ENCODE measurements around the gene SLC2A13.

Gene SLC2A13

DNA sequence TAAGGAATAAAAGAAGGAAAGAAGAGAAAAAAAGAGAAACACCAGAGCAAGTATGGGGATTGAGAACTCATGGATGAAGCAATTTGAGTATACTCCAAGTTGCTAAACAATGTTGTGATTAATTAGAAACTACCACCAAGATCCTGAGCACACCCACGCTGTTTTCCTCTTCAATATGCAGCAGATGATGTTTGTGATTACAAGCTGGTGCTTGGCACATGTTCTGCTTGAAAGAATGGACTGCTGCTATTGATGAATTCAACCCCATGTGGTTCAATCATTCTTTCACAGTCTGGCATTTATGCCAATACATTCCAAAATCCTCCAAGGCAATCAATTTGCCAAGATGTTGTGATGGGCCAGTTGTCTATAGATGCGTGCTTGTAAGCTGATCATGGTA lies 146.8 kb downstream of the SLC2A13 start:
- peaks cover 7% of the 10 kb centered on the region; the same call in 1 of the 2 replicates for H3K4me1 ChIP-seq (ENCODE audit: control insufficient read depth, insufficient read depth, low read length)
- no peak overlapping the region for H3K27ac ChIP-seq (ENCODE audit: extremely low read depth, low read depth, low read length)
- ChIA-PET POLR2A (no interaction called here), CTCF (interaction anchor here (1.5 kb wide), 1 partner anchor 19 kb away, joined by 4 read pairs; no protein-coding TSS in a partner anchor)
- no peaks in the 10 kb centered on the region for H3K9me3 ChIP-seq (ENCODE audit: control insufficient read depth, insufficient read depth, low read depth, low read length)
- H3K4me3 ChIP-seq (ENCODE audit: low read depth, low read length) = no peak overlapping the region
- H3K36me3 ChIP-seq (ENCODE audit: control insufficient read depth in 2 of 2, insufficient read depth in 1 of 2, low read length in 2 of 2) = no peaks in the 10 kb centered on the region
- TF ChIP-seq ZNF302 (tag by site-specific recombination; IDR thresholded peaks at IDR 0.05; ENCODE audit: low read depth) (no peak), ZNF23 (tag by site-specific recombination; IDR thresholded peaks at IDR 0.05; ENCODE audit: borderline replicate concordance) (no peak), ZNF274 (IDR thresholded peaks at IDR 0.05; ENCODE audit: low read length) (no peak), ZNF274 (tag by site-specific recombination; IDR thresholded peaks at IDR 0.05; ENCODE audit: borderline replicate concordance) (no peak), ZNF610 (tag by site-specific recombination; IDR thresholded peaks at IDR 0.05; ENCODE audit: borderline replicate concordance) (no peak), ZNF544 (tag by site-specific recombination; IDR thresholded peaks at IDR 0.05) (no peak), ZNF654 (tag by site-specific recombination; IDR thresholded peaks at IDR 0.05; ENCODE audit: low read depth) (no peak), HOXA7 (CRISPR knock-in tag; IDR thresholded peaks at IDR 0.05; ENCODE audit: borderline replicate concordance) (no peak)
- TF ChIP-seq, protein P1, sequence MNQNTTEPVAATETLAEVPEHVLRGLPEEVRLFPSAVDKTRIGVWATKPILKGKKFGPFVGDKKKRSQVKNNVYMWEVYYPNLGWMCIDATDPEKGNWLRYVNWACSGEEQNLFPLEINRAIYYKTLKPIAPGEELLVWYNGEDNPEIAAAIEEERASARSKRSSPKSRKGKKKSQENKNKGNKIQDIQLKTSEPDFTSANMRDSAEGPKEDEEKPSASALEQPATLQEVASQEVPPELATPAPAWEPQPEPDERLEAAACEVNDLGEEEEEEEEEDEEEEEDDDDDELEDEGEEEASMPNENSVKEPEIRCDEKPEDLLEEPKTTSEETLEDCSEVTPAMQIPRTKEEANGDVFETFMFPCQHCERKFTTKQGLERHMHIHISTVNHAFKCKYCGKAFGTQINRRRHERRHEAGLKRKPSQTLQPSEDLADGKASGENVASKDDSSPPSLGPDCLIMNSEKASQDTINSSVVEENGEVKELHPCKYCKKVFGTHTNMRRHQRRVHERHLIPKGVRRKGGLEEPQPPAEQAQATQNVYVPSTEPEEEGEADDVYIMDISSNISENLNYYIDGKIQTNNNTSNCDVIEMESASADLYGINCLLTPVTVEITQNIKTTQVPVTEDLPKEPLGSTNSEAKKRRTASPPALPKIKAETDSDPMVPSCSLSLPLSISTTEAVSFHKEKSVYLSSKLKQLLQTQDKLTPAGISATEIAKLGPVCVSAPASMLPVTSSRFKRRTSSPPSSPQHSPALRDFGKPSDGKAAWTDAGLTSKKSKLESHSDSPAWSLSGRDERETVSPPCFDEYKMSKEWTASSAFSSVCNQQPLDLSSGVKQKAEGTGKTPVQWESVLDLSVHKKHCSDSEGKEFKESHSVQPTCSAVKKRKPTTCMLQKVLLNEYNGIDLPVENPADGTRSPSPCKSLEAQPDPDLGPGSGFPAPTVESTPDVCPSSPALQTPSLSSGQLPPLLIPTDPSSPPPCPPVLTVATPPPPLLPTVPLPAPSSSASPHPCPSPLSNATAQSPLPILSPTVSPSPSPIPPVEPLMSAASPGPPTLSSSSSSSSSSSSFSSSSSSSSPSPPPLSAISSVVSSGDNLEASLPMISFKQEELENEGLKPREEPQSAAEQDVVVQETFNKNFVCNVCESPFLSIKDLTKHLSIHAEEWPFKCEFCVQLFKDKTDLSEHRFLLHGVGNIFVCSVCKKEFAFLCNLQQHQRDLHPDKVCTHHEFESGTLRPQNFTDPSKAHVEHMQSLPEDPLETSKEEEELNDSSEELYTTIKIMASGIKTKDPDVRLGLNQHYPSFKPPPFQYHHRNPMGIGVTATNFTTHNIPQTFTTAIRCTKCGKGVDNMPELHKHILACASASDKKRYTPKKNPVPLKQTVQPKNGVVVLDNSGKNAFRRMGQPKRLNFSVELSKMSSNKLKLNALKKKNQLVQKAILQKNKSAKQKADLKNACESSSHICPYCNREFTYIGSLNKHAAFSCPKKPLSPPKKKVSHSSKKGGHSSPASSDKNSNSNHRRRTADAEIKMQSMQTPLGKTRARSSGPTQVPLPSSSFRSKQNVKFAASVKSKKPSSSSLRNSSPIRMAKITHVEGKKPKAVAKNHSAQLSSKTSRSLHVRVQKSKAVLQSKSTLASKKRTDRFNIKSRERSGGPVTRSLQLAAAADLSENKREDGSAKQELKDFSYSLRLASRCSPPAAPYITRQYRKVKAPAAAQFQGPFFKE (tag by site-specific recombination; IDR thresholded peaks at IDR 0.05; ENCODE audit: borderline replicate concordance) = no peak
- TF ChIP-seq, protein P2, sequence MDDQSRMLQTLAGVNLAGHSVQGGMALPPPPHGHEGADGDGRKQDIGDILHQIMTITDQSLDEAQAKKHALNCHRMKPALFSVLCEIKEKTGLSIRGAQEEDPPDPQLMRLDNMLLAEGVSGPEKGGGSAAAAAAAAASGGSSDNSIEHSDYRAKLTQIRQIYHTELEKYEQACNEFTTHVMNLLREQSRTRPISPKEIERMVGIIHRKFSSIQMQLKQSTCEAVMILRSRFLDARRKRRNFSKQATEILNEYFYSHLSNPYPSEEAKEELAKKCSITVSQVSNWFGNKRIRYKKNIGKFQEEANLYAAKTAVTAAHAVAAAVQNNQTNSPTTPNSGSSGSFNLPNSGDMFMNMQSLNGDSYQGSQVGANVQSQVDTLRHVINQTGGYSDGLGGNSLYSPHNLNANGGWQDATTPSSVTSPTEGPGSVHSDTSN (CRISPR knock-in tag; IDR thresholded peaks at IDR 0.05) = no peak
- TF ChIP-seq, protein P3, sequence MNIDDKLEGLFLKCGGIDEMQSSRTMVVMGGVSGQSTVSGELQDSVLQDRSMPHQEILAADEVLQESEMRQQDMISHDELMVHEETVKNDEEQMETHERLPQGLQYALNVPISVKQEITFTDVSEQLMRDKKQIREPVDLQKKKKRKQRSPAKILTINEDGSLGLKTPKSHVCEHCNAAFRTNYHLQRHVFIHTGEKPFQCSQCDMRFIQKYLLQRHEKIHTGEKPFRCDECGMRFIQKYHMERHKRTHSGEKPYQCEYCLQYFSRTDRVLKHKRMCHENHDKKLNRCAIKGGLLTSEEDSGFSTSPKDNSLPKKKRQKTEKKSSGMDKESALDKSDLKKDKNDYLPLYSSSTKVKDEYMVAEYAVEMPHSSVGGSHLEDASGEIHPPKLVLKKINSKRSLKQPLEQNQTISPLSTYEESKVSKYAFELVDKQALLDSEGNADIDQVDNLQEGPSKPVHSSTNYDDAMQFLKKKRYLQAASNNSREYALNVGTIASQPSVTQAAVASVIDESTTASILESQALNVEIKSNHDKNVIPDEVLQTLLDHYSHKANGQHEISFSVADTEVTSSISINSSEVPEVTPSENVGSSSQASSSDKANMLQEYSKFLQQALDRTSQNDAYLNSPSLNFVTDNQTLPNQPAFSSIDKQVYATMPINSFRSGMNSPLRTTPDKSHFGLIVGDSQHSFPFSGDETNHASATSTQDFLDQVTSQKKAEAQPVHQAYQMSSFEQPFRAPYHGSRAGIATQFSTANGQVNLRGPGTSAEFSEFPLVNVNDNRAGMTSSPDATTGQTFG (tag by site-specific recombination; IDR thresholded peaks at IDR 0.05; ENCODE audit: borderline replicate concordance) = no peak

DNA sequence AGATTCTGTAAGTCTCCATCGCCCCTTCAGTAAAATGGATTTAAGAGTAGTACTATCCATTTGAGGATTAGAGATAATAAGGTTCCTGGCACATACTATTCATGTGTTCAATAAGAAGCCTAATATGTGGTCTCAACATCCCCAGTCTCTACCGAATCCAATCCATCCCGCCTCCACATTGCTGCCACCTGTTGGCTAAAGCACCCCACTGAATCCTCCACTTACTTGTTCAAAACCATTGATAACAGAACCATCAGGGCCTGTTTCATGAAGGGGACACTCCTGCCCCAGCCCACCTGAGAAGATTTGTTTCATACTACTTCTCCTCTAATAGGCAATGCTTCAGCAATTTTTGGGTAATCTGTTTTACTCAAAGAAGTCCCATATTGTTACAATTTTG lies 147.5 kb downstream of the SLC2A13 start:
- H3K4me1 ChIP-seq (ENCODE audit: control insufficient read depth, insufficient read depth, low read length) = peaks cover 7% of the 10 kb centered on the region; the same call in 1 of the 2 replicates
- H3K9me3 ChIP-seq (ENCODE audit: control insufficient read depth, insufficient read depth, low read depth, low read length) = no peaks in the 10 kb centered on the region
- no peak overlapping the region for H3K4me3 ChIP-seq (ENCODE audit: low read depth, low read length)
- no peaks in the 10 kb centered on the region for H3K36me3 ChIP-seq (ENCODE audit: control insufficient read depth in 2 of 2, insufficient read depth in 1 of 2, low read length in 2 of 2)
- no peak for TF ChIP-seq ZNF10 (tag by site-specific recombination; IDR thresholded peaks at IDR 0.05)
- TF ChIP-seq ZNF654 (tag by site-specific recombination; IDR thresholded peaks at IDR 0.05; ENCODE audit: low read depth) = peak; percentile 19; the same call in 1 of the 2 replicates
- POLR2A ChIA-PET = no interaction called here
- CTCF ChIA-PET = no interaction called here
- no peak overlapping the region for H3K27ac ChIP-seq (ENCODE audit: extremely low read depth, low read depth, low read length)

Measured in HEK293 (cell line).